GM18519 (cell line): ENCODE results near the gene PLCB1.

Source experiments
- ATAC-seq: cut with Tn5 transposase; IDR thresholded peaks from one replicate; pipeline ENCODE4 v1.9.1; 2021; ENCODE audit warnings: mild to moderate bottlenecking, moderate library complexity; ENCODE audit not compliant: unreplicated experiment, low FRiP score

Gene PLCB1

GRCh38 chr20:8524101-8525016, 392.3 kb downstream of the PLCB1 start:
- ATAC-seq = no peak

- no peak for ATAC-seq
These were observed 392.9 kb downstream of the PLCB1 start for GRCh38 chr20:8525017-8525343.

- no peak for ATAC-seq
These were observed 394.5 kb downstream of the PLCB1 start for GRCh38 chr20:8526610-8527009.

GRCh38 chr20:8527998-8528723, 396.1 kb downstream of the PLCB1 start:
- peak; percentile 68 for ATAC-seq

- no peak for ATAC-seq
These were observed 398.0 kb downstream of the PLCB1 start for GRCh38 chr20:8530022-8530421.

GRCh38 chr20:8532169-8532568, 400.1 kb downstream of the PLCB1 start:
- no peak for ATAC-seq

- ATAC-seq = no peak
These were observed 402.5 kb downstream of the PLCB1 start for GRCh38 chr20:8534368-8535160.

GRCh38 chr20:8535403-8536261, 403.6 kb downstream of the PLCB1 start:
- no peak for ATAC-seq

GRCh38 chr20:8536262-8536618, 404.2 kb downstream of the PLCB1 start:
- no peak for ATAC-seq

- ATAC-seq = no peak
These were observed 408.4 kb downstream of the PLCB1 start for GRCh38 chr20:8540466-8540865.

- no peak for ATAC-seq
These were observed 410.0 kb downstream of the PLCB1 start for GRCh38 chr20:8542110-8542486.

- ATAC-seq = no peak
These were observed 413.1 kb downstream of the PLCB1 start for GRCh38 chr20:8545212-8545611.

GRCh38 chr20:8547035-8547650, 415.1 kb downstream of the PLCB1 start:
- ATAC-seq = no peak

- ATAC-seq = no peak
These were observed 416.0 kb downstream of the PLCB1 start for GRCh38 chr20:8547968-8548588.

GRCh38 chr20:8549192-8549591, 417.1 kb downstream of the PLCB1 start:
- no peak for ATAC-seq

GRCh38 chr20:8557711-8558110, 425.6 kb downstream of the PLCB1 start:
- ATAC-seq = no peak

- ATAC-seq = no peak
These were observed 430.3 kb downstream of the PLCB1 start for GRCh38 chr20:8562356-8562755.

GRCh38 chr20:8568075-8568474, 436.0 kb downstream of the PLCB1 start:
- no peak for ATAC-seq

GRCh38 chr20:8569766-8570165, 437.7 kb downstream of the PLCB1 start:
- no peak for ATAC-seq
